NCI-H2227 (cell line): Measurements from ENCODE around the gene S100A1.

Experiments used
- DNase-seq: peaks from one replicate; lab custom pipeline; 2025; ENCODE audit not compliant: unreplicated experiment; lab: John Stamatoyannopoulos, UW

The S100A1 gene

GRCh38 chr1:153679337-153680119 is 51.3 kb downstream of the S100A1 start:
- peak; percentile 34 for DNase-seq

DNA sequence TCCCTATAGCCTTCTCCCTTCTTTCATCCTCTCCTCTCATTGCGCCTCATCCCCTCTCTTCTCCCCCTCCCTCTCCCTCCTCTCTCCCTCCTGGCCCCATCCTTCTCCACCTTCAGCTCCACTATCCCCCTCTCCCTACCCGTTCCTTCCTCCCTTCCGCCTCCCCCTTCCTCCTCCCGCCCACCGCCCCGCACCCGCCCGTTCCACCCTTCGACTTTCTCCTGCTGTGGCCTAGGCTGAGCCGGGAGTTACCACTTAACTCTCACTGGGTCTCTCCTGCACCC is 51.8 kb downstream of the S100A1 start:
- DNase-seq = no peak
